BLaER1 treated with 17β-estradiol and CSF1 and Interleukin-3, amounts not matched to agents 10 nM and 100 nM (cell line): ENCODE data around the gene DESI1.

ENCODE experiments used
- H3K27ac ChIP-seq, 11 experiments: shearing (Covaris generic); formaldehyde crosslinking; 2 replicates each; pipeline ENCODE4 v1.8.1; 2022
- H3K27me3 ChIP-seq, 11 experiments: shearing (Covaris generic); formaldehyde crosslinking; 2 replicates each; pipeline ENCODE4 v1.8.1; 2022
- H3K36me3 ChIP-seq, 11 experiments: shearing (Covaris generic); formaldehyde crosslinking; 2 replicates each; pipeline ENCODE4 v1.8.1; 2022
- H3K4me1 ChIP-seq, 10 experiments: shearing (Covaris generic); formaldehyde crosslinking; 2 replicates each; pipeline ENCODE4 v1.8.1; 2022
- H3K4me2 ChIP-seq, 11 experiments: shearing (Covaris generic); formaldehyde crosslinking; 2 replicates each; pipeline ENCODE4 v1.8.1; 2022
- H3K4me3 ChIP-seq, 10 experiments: shearing (Covaris generic); formaldehyde crosslinking; 2 replicates each; pipeline ENCODE4 v1.8.1; 2022
- H3K9ac ChIP-seq, 11 experiments: shearing (Covaris generic); formaldehyde crosslinking; 2 replicates each; pipeline ENCODE4 v1.8.1; 2022
- H3K9me3 ChIP-seq, 11 experiments: shearing (Covaris generic); formaldehyde crosslinking; replicated peaks in 1 of 11; 2 replicates each; pipeline ENCODE4 v1.8.1; 2022
- H4K20me1 ChIP-seq, 11 experiments: shearing (Covaris generic); formaldehyde crosslinking; 2 replicates each; pipeline ENCODE4 v1.8.1; 2022
- Cebpa-rat ChIP-seq, 11 experiments: shearing (Covaris generic); IDR thresholded peaks; 2 replicates each; pipeline ENCODE4 v1.8.1; 2022

Gene DESI1

GRCh38 chr22:41621099-41621910 lies 462 bp upstream of the DESI1 start, which contains the start of gene XRCC6:
Gene XRCC6, plus strand, starts transcription at chr22:41621295. Its CDS starts 710 bp downstream, at chr22:41622005.
- peak within 1 kb of the TSS; percentile 93 to 99 (median 97) for H3K4me2 ChIP-seq
- H3K27me3 ChIP-seq: no peaks in the 10 kb centered on the region
- peak within 1 kb of the TSS; percentile 75 to 92 (median 86) for H3K4me3 ChIP-seq
- H4K20me1 ChIP-seq: peaks cover 11 to 92% (median 75%) of the 10 kb centered on the region in 11 experiments; a peak in 20 of 22 replicates
- peak within 1 kb of the TSS; percentile 86 to 97 (median 92) for H3K27ac ChIP-seq
- H3K4me1 ChIP-seq: peaks cover 22 to 40% (median 33%) of the 10 kb centered on the region in 10 experiments
- peaks cover 36 to 46% (median 44%) of the 10 kb centered on the region in 11 experiments for H3K36me3 ChIP-seq
- no peak for TF ChIP-seq Cebpa-rat (IDR thresholded peaks at IDR 0.05)
- H3K9ac ChIP-seq: peak within 1 kb of the TSS; percentile 91 to 98 (median 94)
- H3K9me3 ChIP-seq: no peaks in the 10 kb centered on the region

- Histone ChIP-seq H3K9me3 (no peaks in the 10 kb centered on the region), H3K36me3 (peaks cover 24 to 38% (median 32%) of the 10 kb centered on the region in 11 experiments), H3K4me1 (peaks cover 22 to 40% (median 33%) of the 10 kb centered on the region in 10 experiments), H3K27ac (peak overlapping the region; percentile 85 to 95 (median 89)), H4K20me1 (peaks cover 13 to 92% (median 75%) of the 10 kb centered on the region in 11 experiments; a peak in 20 of 22 replicates), H3K9ac (peak overlapping the region; percentile 91 to 98 (median 94)), H3K27me3 (no peaks in the 10 kb centered on the region), H3K4me3 (peak overlapping the region; percentile 75 to 92 (median 86)), H3K4me2 (peak overlapping the region; percentile 86 to 99 (median 94))
- no peak for TF ChIP-seq Cebpa-rat (IDR thresholded peaks at IDR 0.05)
These were observed 759 bp downstream of the DESI1 start for GRCh38 chr22:41619979-41620588.

GRCh38 chr22:41613456-41613855 lies 7.4 kb downstream of the DESI1 start:
- H3K4me3 ChIP-seq: no peak overlapping the region
- no peaks in the 10 kb centered on the region for H3K9me3 ChIP-seq
- no peak overlapping the region for H3K27ac ChIP-seq
- H3K4me1 ChIP-seq: peaks cover 0 to 11% (median 2%) of the 10 kb centered on the region in 10 experiments; a peak in 13 of 20 replicates
- H3K9ac ChIP-seq: no peak overlapping the region
- H3K27me3 ChIP-seq: peaks cover 13 to 29% (median 22%) of the 10 kb centered on the region in 11 experiments
- TF ChIP-seq Cebpa-rat (IDR thresholded peaks at IDR 0.05): no peak
- peaks cover 7 to 63% (median 24%) of the 10 kb centered on the region in 11 experiments; a peak in 19 of 22 replicates for H3K36me3 ChIP-seq
- H3K4me2 ChIP-seq: no peak overlapping the region
- peaks cover 33 to 100% (median 99%) of the 10 kb centered on the region in 11 experiments; a peak in 21 of 22 replicates for H4K20me1 ChIP-seq

- H3K27me3 ChIP-seq: peaks cover 20 to 36% (median 30%) of the 10 kb centered on the region in 11 experiments
- TF ChIP-seq Cebpa-rat (IDR thresholded peaks at IDR 0.05): no peak
- no peak overlapping the region for H3K27ac ChIP-seq
- H3K36me3 ChIP-seq: peaks cover 9 to 70% (median 31%) of the 10 kb centered on the region in 11 experiments; a peak in 20 of 22 replicates
- H3K9me3 ChIP-seq: no peaks in the 10 kb centered on the region
- no peak overlapping the region for H3K4me3 ChIP-seq
- peaks cover 40 to 100% (median 99%) of the 10 kb centered on the region in 11 experiments; a peak in 21 of 22 replicates for H4K20me1 ChIP-seq
- no peak overlapping the region for H3K9ac ChIP-seq
- H3K4me1 ChIP-seq: peaks cover 0 to 4% (median 0%) of the 10 kb centered on the region in 10 experiments; a peak in 5 of 20 replicates
- no peak overlapping the region for H3K4me2 ChIP-seq
These were observed 8.1 kb downstream of the DESI1 start for GRCh38 chr22:41612603-41613306.

GRCh38 chr22:41608386-41608785 lies 12.5 kb downstream of the DESI1 start:
- Histone ChIP-seq H3K36me3 (peaks cover 36 to 99% (median 66%) of the 10 kb centered on the region in 11 experiments), H3K4me2 (no peak overlapping the region)

GRCh38 chr22:41603873-41604332 lies 16.9 kb downstream of the DESI1 start:
- no peak overlapping the region for H3K4me3 ChIP-seq
- peak overlapping the region in 1 of 11 experiments; percentile 2; a peak in 1 of 22 replicates for H3K9ac ChIP-seq
- H3K36me3 ChIP-seq: peaks cover 71 to 98% (median 78%) of the 10 kb centered on the region in 11 experiments
- H3K9me3 ChIP-seq: no peaks in the 10 kb centered on the region
- peaks cover 70 to 99% (median 92%) of the 10 kb centered on the region in 11 experiments for H3K27me3 ChIP-seq
- TF ChIP-seq Cebpa-rat (IDR thresholded peaks at IDR 0.05): no peak
- peaks cover 0 to 17% (median 6%) of the 10 kb centered on the region in 10 experiments; a peak in 8 of 20 replicates for H3K4me1 ChIP-seq
- peaks cover 34 to 99% (median 96%) of the 10 kb centered on the region in 11 experiments; a peak in 21 of 22 replicates for H4K20me1 ChIP-seq
- peak overlapping the region in 5 of 11 experiments; percentile 5 to 19 (median 14); a peak in 3 of 22 replicates for H3K4me2 ChIP-seq
- no peak overlapping the region for H3K27ac ChIP-seq

More at GRCh38 chr22:41608386-41608785, 12.5 kb downstream of the DESI1 start:
- no peak overlapping the region for H3K27ac ChIP-seq
- no peak overlapping the region for H3K4me3 ChIP-seq
- peaks cover 48 to 100% (median 100%) of the 10 kb centered on the region in 11 experiments; a peak in 21 of 22 replicates for H4K20me1 ChIP-seq
- peaks cover 55 to 78% (median 66%) of the 10 kb centered on the region in 11 experiments for H3K27me3 ChIP-seq
- H3K9me3 ChIP-seq: no peaks in the 10 kb centered on the region
- TF ChIP-seq Cebpa-rat (IDR thresholded peaks at IDR 0.05): no peak
- peaks cover 0 to 11% (median 6%) of the 10 kb centered on the region in 10 experiments; a peak in 8 of 20 replicates for H3K4me1 ChIP-seq
- H3K9ac ChIP-seq: no peak overlapping the region

- Histone ChIP-seq H3K27ac (no peak overlapping the region), H4K20me1 (peaks cover 13 to 99% (median 92%) of the 10 kb centered on the region in 11 experiments; a peak in 20 of 22 replicates), H3K9me3 (no peaks in the 10 kb centered on the region), H3K36me3 (peaks cover 49 to 72% (median 59%) of the 10 kb centered on the region in 11 experiments), H3K4me1 (peaks cover 0 to 17% (median 6%) of the 10 kb centered on the region in 10 experiments; a peak in 8 of 20 replicates), H3K27me3 (peaks cover 41 to 80% (median 72%) of the 10 kb centered on the region in 11 experiments), H3K4me3 (no peak overlapping the region), H3K9ac (no peak overlapping the region), H3K4me2 (no peak overlapping the region)
- no peak for TF ChIP-seq Cebpa-rat (IDR thresholded peaks at IDR 0.05)
These were observed 19.9 kb downstream of the DESI1 start for GRCh38 chr22:41600976-41601375.
